Measurements from ENCODE around the gene MXRA8. TPM values are rescaled to one million over a fixed set of nuclear protein-coding genes. Genes with fewer than 3 reads are reported as not detected.

MXRA8 gene
- total RNA-seq, 1 donor from 2014 or later = 0.16 TPM

DNA sequence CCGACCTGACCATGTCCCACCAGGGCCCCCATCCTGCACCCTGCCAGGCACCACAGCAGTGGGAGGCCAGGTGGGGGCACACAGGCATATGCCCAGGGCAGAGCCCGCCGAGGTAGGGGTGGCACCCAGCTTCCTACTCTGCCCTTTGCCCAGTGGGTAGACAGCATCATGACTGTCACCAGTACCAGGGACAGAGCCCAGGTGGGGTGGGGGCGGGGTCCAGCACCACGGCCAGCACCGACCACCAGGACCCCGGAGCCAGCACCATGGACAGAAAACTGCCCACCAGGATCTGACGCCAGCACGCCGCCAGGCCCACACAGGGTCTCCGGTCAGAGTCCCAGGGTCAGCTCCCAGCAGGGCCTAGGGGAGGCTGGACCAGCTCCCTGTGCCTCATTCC is 23.5 kb downstream of the MXRA8 start:
- TF ChIP-seq, protein P1, sequence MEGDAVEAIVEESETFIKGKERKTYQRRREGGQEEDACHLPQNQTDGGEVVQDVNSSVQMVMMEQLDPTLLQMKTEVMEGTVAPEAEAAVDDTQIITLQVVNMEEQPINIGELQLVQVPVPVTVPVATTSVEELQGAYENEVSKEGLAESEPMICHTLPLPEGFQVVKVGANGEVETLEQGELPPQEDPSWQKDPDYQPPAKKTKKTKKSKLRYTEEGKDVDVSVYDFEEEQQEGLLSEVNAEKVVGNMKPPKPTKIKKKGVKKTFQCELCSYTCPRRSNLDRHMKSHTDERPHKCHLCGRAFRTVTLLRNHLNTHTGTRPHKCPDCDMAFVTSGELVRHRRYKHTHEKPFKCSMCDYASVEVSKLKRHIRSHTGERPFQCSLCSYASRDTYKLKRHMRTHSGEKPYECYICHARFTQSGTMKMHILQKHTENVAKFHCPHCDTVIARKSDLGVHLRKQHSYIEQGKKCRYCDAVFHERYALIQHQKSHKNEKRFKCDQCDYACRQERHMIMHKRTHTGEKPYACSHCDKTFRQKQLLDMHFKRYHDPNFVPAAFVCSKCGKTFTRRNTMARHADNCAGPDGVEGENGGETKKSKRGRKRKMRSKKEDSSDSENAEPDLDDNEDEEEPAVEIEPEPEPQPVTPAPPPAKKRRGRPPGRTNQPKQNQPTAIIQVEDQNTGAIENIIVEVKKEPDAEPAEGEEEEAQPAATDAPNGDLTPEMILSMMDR (IDR thresholded peaks at IDR 0.05) = no peak
- no peak for ATAC-seq (ENCODE audit: low read depth)
- H3K4me3 Mint-ChIP-seq = no peak overlapping the region
- no peaks in the 10 kb centered on the region for H3K27me3 Mint-ChIP-seq
- H3K4me1 Mint-ChIP-seq = peaks cover 12% of the 10 kb centered on the region
- ChIA-PET POLR2A (interaction anchor here (0.6 kb wide), 1 partner anchor 280 kb away, joined by 3 read pairs; no protein-coding TSS in a partner anchor), CTCF (no interaction called here)
- H3K9me3 Mint-ChIP-seq = no peaks in the 10 kb centered on the region
- peaks cover 7% of the 10 kb centered on the region for H3K36me3 Mint-ChIP-seq (ENCODE audit: low read depth)
- DNase-seq = no peak
- H3K27ac Mint-ChIP-seq = no peak overlapping the region
- intact Hi-C loops (cut with micrococcal nuclease) = no loop called here

DNA sequence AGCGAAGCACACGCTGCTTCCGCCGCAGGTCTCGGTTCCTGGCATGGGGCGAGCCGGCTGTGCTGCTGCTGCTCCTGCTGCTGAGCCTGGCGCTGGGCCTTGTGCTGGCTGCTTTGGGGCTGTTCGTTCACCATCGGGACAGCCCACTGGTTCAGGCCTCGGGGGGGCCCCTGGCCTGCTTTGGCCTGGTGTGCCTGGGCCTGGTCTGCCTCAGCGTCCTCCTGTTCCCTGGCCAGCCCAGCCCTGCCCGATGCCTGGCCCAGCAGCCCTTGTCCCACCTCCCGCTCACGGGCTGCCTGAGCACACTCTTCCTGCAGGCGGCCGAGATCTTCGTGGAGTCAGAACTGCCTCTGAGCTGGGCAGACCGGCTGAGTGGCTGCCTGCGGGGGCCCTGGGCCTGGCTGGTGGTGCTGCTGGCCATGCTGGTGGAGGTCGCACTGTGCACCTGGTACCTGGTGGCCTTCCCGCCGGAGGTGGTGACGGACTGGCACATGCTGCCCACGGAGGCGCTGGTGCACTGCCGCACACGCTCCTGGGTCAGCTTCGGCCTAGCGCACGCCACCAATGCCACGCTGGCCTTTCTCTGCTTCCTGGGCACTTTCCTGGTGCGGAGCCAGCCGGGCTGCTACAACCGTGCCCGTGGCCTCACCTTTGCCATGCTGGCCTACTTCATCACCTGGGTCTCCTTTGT is 24.7 kb downstream of the MXRA8 start:
- ATAC-seq (ENCODE audit: low read depth) (no peak), DNase-seq (no peak)
- no peak overlapping the region for H3K27ac Mint-ChIP-seq
- H3K4me3 Mint-ChIP-seq = no peak overlapping the region
- intact Hi-C loops (cut with micrococcal nuclease) = no loop called here
- CTCF ChIA-PET = no interaction called here
- no peaks in the 10 kb centered on the region for H3K9me3 Mint-ChIP-seq
- TF ChIP-seq, protein P1 (IDR thresholded peaks at IDR 0.05) = no peak
- H3K4me1 Mint-ChIP-seq = peaks cover 18% of the 10 kb centered on the region
- POLR2A ChIA-PET = no interaction called here
- H3K36me3 Mint-ChIP-seq (ENCODE audit: low read depth) = peaks cover 3% of the 10 kb centered on the region
- no peaks in the 10 kb centered on the region for H3K27me3 Mint-ChIP-seq

DNA sequence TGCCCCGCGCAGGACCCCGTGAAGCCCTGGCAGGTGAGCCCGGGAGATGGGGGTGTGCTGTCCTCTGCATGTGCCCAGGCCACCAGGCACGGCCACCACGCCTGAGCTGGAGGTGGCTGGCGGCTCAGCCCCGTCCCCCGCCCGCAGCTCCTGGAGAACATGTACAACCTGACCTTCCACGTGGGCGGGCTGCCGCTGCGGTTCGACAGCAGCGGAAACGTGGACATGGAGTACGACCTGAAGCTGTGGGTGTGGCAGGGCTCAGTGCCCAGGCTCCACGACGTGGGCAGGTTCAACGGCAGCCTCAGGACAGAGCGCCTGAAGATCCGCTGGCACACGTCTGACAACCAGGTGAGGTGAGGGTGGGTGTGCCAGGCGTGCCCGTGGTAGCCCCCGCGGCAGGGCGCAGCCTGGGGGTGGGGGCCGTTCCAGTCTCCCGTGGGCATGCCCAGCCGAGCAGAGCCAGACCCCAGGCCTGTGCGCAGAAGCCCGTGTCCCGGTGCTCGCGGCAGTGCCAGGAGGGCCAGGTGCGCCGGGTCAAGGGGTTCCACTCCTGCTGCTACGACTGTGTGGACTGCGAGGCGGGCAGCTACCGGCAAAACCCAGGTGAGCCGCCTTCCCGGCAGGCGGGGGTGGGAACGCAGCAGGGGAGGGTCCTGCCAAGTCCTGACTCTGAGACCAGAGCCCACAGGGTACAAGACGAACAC is 25.4 kb downstream of the MXRA8 start:
- no peaks in the 10 kb centered on the region for H3K36me3 Mint-ChIP-seq (ENCODE audit: low read depth)
- no peaks in the 10 kb centered on the region for H3K27me3 Mint-ChIP-seq

DNA sequence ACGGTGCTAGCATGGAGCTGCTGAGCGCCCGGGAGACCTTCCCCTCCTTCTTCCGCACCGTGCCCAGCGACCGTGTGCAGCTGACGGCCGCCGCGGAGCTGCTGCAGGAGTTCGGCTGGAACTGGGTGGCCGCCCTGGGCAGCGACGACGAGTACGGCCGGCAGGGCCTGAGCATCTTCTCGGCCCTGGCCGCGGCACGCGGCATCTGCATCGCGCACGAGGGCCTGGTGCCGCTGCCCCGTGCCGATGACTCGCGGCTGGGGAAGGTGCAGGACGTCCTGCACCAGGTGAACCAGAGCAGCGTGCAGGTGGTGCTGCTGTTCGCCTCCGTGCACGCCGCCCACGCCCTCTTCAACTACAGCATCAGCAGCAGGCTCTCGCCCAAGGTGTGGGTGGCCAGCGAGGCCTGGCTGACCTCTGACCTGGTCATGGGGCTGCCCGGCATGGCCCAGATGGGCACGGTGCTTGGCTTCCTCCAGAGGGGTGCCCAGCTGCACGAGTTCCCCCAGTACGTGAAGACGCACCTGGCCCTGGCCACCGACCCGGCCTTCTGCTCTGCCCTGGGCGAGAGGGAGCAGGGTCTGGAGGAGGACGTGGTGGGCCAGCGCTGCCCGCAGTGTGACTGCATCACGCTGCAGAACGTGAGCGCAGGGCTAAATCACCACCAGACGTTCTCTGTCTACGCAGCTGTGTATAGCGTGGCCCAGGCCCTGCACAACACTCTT is 26.2 kb downstream of the MXRA8 start:
- no peak for DNase-seq
- ATAC-seq (ENCODE audit: low read depth) = no peak
- Mint-ChIP-seq H3K4me3 (no peak overlapping the region), H3K36me3 (ENCODE audit: low read depth) (peaks cover 4% of the 10 kb centered on the region), H3K27ac (no peak overlapping the region), H3K9me3 (no peaks in the 10 kb centered on the region), H3K27me3 (no peaks in the 10 kb centered on the region), H3K4me1 (peaks cover 18% of the 10 kb centered on the region)
- intact Hi-C loops (cut with micrococcal nuclease) = no loop called here
- TF ChIP-seq, protein P1 (IDR thresholded peaks at IDR 0.05) = no peak
- POLR2A ChIA-PET = interaction anchor here (1.0 kb wide), 1 partner anchor 66 kb away, joined by 4 read pairs; no protein-coding TSS in a partner anchor
- CTCF ChIA-PET = no interaction called here

More for the DNA sequence above, 25.4 kb downstream of the MXRA8 start:
- Mint-ChIP-seq H3K27ac (no peak overlapping the region), H3K9me3 (no peaks in the 10 kb centered on the region), H3K4me3 (no peak overlapping the region), H3K4me1 (peaks cover 18% of the 10 kb centered on the region)
- TF ChIP-seq, protein P1 (IDR thresholded peaks at IDR 0.05) = no peak
- intact Hi-C loops (cut with micrococcal nuclease) = no loop called here
- ChIA-PET POLR2A (no interaction called here), CTCF (no interaction called here)
- DNase-seq (no peak), ATAC-seq (ENCODE audit: low read depth) (no peak)

All from activated B cell treated with CpG ODN at 0.5 μM for 24 hours (primary cell).